GM12878 (cell line): Measurements from ENCODE around the gene NAXE. TPM values are rescaled to one million over a fixed set of nuclear protein-coding genes. Genes with fewer than 3 reads are reported as not detected.

Source experiments
- ATAC-seq: fragments of 200-7000 bp; cut with Tn5 transposase; 3 replicates; pipeline ENCODE4 v1.9.1; 2020; ENCODE audit warnings: mild to moderate bottlenecking, moderate library complexity
- BruUV-seq: library from RNA; stranded (reverse); fragments of 400-500 nt; replicated peaks from 2 replicates; lab custom pipeline; 2021; lab: Mats Ljungman, UMichigan
- CTCF ChIA-PET: fragments of 300-600 bp; sonication (Branson Sonifier 250); formaldehyde crosslinking; extraction: SDS; loops from one replicate; lab custom pipeline; 2021; ENCODE audit warnings: inconsistent platforms; lab: Yijun Ruan, JAX
- POLR2A ChIA-PET: fragments of 350-600 bp; formaldehyde crosslinking; extraction: SDS; loops from one replicate; lab custom pipeline; 2021; ENCODE audit warnings: inconsistent platforms; lab: Charles Lee
- RAD21 ChIA-PET: fragments of 300-600 bp; sonication (Branson Sonifier 250); formaldehyde crosslinking; loops from one replicate; lab custom pipeline; 2023; ENCODE audit warnings: antibody characterized with exemption; ENCODE audit not compliant: unreplicated experiment; lab: Charles Lee
- SMC1A ChIA-PET: fragments of 300-600 bp; sonication (Branson Sonifier 250); formaldehyde crosslinking; loops from one replicate; lab custom pipeline; 2023; ENCODE audit not compliant: unreplicated experiment, uncharacterized antibody; lab: Charles Lee
- DNase-seq: peaks from one replicate; pipeline ENCODE4 v3.0.0-alpha.2; 2011; ENCODE audit warnings: low read depth, low spot score
- FAIRE-seq: peaks from 3 replicates; lab custom pipeline; 2011; peaks lifted over from hg19 to GRCh38; lab: Jason Lieb, UNC
- H2AFZ ChIP-seq: 2 replicates; pipeline ENCODE4 v1.6.0; 2011; ENCODE audit warnings: low read depth, low read length, control low read depth; ENCODE audit not compliant: control insufficient read depth
- H3K27ac ChIP-seq: 2 replicates; pipeline ENCODE4 v1.5.1; 2011; ENCODE audit warnings: control low read depth; ENCODE audit not compliant: control insufficient read depth, insufficient read depth
- H3K27me3 ChIP-seq, 2 experiments: replicated peaks in 1 of 2; 2 replicates each; pipeline versions ENCODE4 v1.6.0 to v1.6.1; 2011; ENCODE audit warnings: low read length in 1 of 2; ENCODE audit not compliant: control insufficient read depth in 2 of 2, insufficient read depth in 2 of 2
- H3K36me3 ChIP-seq, 2 experiments: 2 replicates each; pipeline ENCODE4 v1.5.1; 2011; ENCODE audit warnings: low read length in 1 of 2; ENCODE audit not compliant: control insufficient read depth in 2 of 2, insufficient read depth in 2 of 2
- H3K4me1 ChIP-seq: 2 replicates; pipeline ENCODE4 v1.6.1; 2011; ENCODE audit warnings: mild to moderate bottlenecking, low read length, moderate library complexity, mixed read lengths; ENCODE audit not compliant: control insufficient read depth, insufficient read depth
- H3K4me2 ChIP-seq: 2 replicates; pipeline ENCODE4 v1.6.0; 2011; ENCODE audit warnings: control low read depth; ENCODE audit not compliant: control insufficient read depth, insufficient read depth
- H3K4me3 ChIP-seq: fragments of 200-600 bp; sonication (generic); 2 replicates; pipeline ENCODE4 v1.5.1; 2016
- H3K79me2 ChIP-seq: 2 replicates; pipeline ENCODE4 v1.6.0; 2011; ENCODE audit warnings: low read length; ENCODE audit not compliant: control insufficient read depth, insufficient read depth
- H3K9ac ChIP-seq: 2 replicates; pipeline ENCODE4 v1.8.0; 2011; ENCODE audit warnings: low read length, control low read depth, mixed read lengths; ENCODE audit not compliant: control insufficient read depth, insufficient read depth
- H3K9me3 ChIP-seq: replicated peaks from 3 replicates; pipeline ENCODE4 v1.5.1; 2011; ENCODE audit warnings: mild to moderate bottlenecking, low read length; ENCODE audit not compliant: control insufficient read depth, insufficient read depth
- H4K20me1 ChIP-seq: 2 replicates; pipeline ENCODE4 v1.6.0; 2011; ENCODE audit not compliant: control insufficient read depth, insufficient read depth
- BACH1 ChIP-seq: fragments of 450-650 bp; IDR thresholded peaks from 2 replicates; pipeline ENCODE4 v1.6.1; 2017; ENCODE audit warnings: mild to moderate bottlenecking, borderline replicate concordance
- IKZF1 ChIP-seq: fragments of 450-650 bp; conservative IDR thresholded peaks from 2 replicates; pipeline ENCODE4 v1.6.1; 2017; ENCODE audit warnings: antibody characterized with exemption, mild to moderate bottlenecking
- SKIL ChIP-seq: fragments of 450-650 bp; IDR thresholded peaks from 2 replicates; pipeline ENCODE4 v1.6.1; 2017; ENCODE audit warnings: mild to moderate bottlenecking, low read depth, inconsistent platforms; ENCODE audit not compliant: poor library complexity, severe bottlenecking
- ZNF622 ChIP-seq: fragments of 450-650 bp; IDR thresholded peaks from 2 replicates; pipeline ENCODE4 v1.6.1; 2017; ENCODE audit warnings: mild to moderate bottlenecking, inconsistent platforms
- WGBS: methylation state at CpG from one replicate; pipeline ENCODE4 v1.1.6; 2016; ENCODE audit warnings: low lambda C conversion rate; ENCODE audit not compliant: insufficient replicate concordance, insufficient coverage; ENCODE audit errors: missing lambda C conversion rate; 5-methylcytosine and 5-hydroxymethylcytosine counted together
- in situ Hi-C: fragments of 300-500 bp; cut with MboI; formaldehyde crosslinking; loops from 9 replicates; pipeline ENCODE4 v1.14.3; 2018; ENCODE audit warnings: mixed read lengths
- intact Hi-C: fragments of 100-400 bp; cut with micrococcal nuclease; formaldehyde crosslinking; loops from one replicate; pipeline ENCODE4 v1.14.2; 2022; ENCODE audit not compliant: unreplicated experiment
- polyA plus RNA-seq, 11 experiments: library from polyadenylated mRNA; depleted of rRNA in 4 of 11; unstranded in 6 of 11; stranded (reverse) in 5 of 11; fragments of >200 nt; fragmentation: Nextera tagmentation in 4 of 11; fragmentation: Illumina TruSeq in 1 of 11; extraction: Ambion mirVana in 4 of 11; extraction: Trizol in 1 of 11; gene quantifications; 1 replicate in 1 of 11; 2 replicates in 10 of 11; pipeline versions ENCODE4 v1.2.1 to v1.2.3, GENCODE V29; 2011 to 2016; ENCODE audit warnings: inconsistent platforms in 2 of 11, missing spikeins in 2 of 11, low read depth in 1 of 11
- total RNA-seq, 4 experiments: library from RNA; depleted of rRNA in 3 of 4; stranded (reverse); fragments of >200 nt in 3 of 4; fragmentation: Illumina TruSeq in 1 of 4; extraction: Trizol in 1 of 4; gene quantifications; 2 replicates each; pipeline versions ENCODE4 v1.2.1 to v1.2.3, GENCODE V29; 2013 to 2021
- TF ChIP-seq, protein P1 (sequence below): fragments of 450-650 bp; formaldehyde crosslinking; IDR thresholded peaks from 2 replicates; pipeline ENCODE4 v1.4.0; 2020; ENCODE audit warnings: mild to moderate bottlenecking, moderate library complexity
- TF ChIP-seq, protein P2 (sequence below): IDR thresholded peaks from 2 replicates; pipeline ENCODE4 v1.6.1; 2011; ENCODE audit warnings: borderline replicate concordance, low read depth, mild to moderate bottlenecking, moderate library complexity, low read length; ENCODE audit not compliant: insufficient read depth, poor library complexity, severe bottlenecking

NAXE gene
- total and polyA plus RNA-seq, 10 of the 15 experiments (the other 5 are each of a cell fraction or from before 2014, with no cell fraction given): 17.8 to 93.3 (median 68.8) TPM

DNA sequence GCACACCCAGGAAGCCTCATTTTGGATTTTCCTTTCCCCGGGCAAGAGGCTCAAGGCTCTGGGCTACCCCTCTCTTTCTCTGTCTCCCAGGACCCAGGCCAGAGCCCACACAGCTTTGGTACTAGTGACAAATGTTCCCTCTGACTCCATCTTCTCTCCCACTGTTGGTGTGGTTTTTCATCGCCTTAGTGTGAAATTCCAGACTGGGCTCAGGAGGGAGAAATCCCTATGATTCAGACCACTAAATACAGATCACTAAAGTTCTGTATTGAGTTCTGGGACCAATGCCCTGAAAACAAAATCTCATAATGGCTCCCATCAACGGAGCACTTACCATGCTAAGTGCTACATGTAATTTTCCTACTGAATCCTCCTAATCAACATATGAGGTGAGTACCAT lies 45.3 kb upstream of the NAXE start:
- ChIA-PET SMC1A (no interaction called here), POLR2A (no interaction called here), CTCF (no interaction called here), RAD21 (no interaction called here)
- in situ Hi-C loops (no loop called here), intact Hi-C loops (no loop called here)
- Histone ChIP-seq H3K79me2 (no peaks in the 10 kb centered on the region), H3K4me3 (no peak overlapping the region), H3K27me3 (no peaks in the 10 kb centered on the region), H2AFZ (no peak overlapping the region), H3K9ac (no peak overlapping the region), H3K4me1 (no peaks in the 10 kb centered on the region), H4K20me1 (no peaks in the 10 kb centered on the region), H3K27ac (no peak overlapping the region), H3K9me3 (no peaks in the 10 kb centered on the region), H3K36me3 (peaks cover 0 to 2% of the 10 kb centered on the region in 2 experiments; a peak in 3 of 4 replicates), H3K4me2 (no peak overlapping the region)
- ATAC-seq (no peak), FAIRE-seq (no peak), DNase-seq (no peak)
- BruUV-seq: no TSS peak
- WGBS: 100% methylated on average over 3 of the region's 3 CpGs
- TF ChIP-seq IKZF1: no peak
- no peak for TF ChIP-seq SKIL
- no peak for TF ChIP-seq BACH1
- TF ChIP-seq ZNF622: no peak
- TF ChIP-seq, protein P1, sequence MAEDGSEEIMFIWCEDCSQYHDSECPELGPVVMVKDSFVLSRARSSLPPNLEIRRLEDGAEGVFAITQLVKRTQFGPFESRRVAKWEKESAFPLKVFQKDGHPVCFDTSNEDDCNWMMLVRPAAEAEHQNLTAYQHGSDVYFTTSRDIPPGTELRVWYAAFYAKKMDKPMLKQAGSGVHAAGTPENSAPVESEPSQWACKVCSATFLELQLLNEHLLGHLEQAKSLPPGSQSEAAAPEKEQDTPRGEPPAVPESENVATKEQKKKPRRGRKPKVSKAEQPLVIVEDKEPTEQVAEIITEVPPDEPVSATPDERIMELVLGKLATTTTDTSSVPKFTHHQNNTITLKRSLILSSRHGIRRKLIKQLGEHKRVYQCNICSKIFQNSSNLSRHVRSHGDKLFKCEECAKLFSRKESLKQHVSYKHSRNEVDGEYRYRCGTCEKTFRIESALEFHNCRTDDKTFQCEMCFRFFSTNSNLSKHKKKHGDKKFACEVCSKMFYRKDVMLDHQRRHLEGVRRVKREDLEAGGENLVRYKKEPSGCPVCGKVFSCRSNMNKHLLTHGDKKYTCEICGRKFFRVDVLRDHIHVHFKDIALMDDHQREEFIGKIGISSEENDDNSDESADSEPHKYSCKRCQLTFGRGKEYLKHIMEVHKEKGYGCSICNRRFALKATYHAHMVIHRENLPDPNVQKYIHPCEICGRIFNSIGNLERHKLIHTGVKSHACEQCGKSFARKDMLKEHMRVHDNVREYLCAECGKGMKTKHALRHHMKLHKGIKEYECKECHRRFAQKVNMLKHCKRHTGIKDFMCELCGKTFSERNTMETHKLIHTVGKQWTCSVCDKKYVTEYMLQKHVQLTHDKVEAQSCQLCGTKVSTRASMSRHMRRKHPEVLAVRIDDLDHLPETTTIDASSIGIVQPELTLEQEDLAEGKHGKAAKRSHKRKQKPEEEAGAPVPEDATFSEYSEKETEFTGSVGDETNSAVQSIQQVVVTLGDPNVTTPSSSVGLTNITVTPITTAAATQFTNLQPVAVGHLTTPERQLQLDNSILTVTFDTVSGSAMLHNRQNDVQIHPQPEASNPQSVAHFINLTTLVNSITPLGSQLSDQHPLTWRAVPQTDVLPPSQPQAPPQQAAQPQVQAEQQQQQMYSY (CRISPR knock-in tag): no peak
- TF ChIP-seq, protein P2, sequence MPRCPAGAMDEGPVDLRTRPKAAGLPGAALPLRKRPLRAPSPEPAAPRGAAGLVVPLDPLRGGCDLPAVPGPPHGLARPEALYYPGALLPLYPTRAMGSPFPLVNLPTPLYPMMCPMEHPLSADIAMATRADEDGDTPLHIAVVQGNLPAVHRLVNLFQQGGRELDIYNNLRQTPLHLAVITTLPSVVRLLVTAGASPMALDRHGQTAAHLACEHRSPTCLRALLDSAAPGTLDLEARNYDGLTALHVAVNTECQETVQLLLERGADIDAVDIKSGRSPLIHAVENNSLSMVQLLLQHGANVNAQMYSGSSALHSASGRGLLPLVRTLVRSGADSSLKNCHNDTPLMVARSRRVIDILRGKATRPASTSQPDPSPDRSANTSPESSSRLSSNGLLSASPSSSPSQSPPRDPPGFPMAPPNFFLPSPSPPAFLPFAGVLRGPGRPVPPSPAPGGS: no peak
